Measurements from ENCODE around the gene COMMD7.
A peak's percentile ranks its signal among the peaks of the same experiment; 100 is the strongest.
"Not testable (repeated sequence)": the region's sequence is repeated elsewhere in the genome, so short reads cannot be mapped to it uniquely, and the experiment has no call there.

The COMMD7 gene

DNA sequence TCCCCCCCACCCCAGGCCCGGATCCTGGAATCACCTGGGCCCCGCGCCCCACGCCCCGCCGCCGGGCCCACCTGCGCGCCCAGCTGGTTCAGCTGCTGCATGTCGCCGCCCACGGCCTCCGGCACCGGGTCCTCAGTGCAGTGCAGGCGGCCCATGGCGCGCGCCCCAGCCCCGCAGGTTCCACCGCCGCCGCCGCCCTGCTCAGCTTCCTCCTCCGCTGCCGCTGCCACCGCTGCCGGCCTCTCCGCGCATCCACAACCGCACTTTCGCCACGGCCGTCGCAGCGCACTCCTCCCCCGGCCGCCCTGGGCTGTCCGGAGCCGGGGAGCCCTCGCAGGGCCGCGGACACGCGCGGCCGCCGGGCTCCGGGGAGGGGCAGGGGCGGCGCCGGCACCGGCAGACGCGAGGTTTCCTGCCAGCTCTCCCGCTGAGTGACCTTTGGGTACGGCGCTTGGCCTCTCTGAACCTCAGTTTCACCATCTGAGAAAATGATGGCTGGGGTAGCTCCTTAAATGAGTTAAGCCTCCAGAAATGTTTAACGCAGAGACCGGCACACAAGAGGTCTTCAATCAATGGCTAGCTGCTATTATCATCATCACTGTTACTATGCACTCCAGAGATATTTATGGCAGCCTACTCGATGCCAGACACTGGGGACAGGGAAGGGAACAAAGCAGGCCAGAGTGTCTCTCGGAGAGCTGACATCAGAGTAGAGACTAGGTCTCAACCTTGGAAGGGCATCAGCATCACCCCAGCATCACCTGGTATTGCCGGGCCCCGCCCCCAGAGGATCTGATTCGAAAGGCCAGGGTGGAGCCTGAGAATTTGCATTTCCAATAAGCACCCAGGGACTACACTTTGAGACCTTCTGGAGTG lies at the start of gene COMMD7:
Gene COMMD7 (minus strand): TSS at position 231 of the 876 bp plus-strand sequence. CDS start 76 bp downstream, at position 155.
- no peak for DNase-seq

DNA sequence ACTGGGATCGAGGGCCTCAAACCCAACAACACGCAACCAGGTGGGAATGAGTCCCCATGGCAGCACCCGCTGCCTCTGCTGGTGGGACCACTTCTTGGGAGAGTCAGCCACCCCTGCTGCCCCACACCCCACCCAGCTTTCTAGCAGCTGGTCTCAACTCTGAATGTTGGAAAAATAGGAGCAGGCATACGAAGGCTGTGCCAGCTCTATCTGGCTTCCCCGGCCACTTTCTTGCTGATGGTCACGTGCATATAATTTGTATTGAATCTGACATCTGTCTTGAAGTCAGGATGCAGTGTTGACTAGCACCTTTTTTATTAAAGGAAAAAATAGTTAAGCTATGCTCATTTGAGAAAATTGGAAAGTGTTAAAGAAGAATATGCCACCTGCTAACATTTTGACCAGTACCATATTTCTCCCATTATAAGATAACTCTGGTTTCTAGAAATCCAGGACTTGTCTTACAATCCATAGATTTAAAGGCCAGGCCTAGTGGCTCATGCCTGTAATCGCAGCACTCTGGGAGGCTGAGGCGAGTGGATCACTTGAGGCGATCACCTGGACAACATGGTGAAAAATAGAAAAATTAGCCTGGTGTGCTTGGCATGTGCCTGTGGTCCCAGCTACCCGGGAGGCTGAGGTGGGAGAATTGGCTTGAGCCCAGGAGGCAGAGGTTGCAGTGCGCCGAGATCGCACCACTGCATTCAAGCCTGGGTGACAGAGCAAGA lies 49.6 kb upstream of the COMMD7 start:
- DNase-seq, result peak; percentile 4

DNA sequence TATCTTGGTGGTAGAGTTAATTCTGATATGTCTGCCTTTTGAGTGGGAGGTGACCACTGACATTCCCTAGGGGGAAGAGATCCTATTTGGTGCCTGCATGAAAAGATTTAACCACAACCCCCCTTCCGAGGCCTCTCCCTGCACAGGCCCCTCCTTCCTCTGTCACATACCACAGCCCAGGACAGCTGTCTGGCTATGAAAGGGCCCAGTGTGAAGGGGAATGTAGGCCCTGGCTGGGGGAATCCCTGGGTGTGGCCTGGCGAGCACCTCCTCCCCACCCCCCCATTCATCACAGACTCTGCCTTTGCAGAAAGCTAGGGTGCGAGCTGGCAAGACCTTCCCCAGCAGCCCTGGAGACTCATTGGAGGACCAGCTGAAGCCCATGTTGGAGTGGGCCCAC lies 49.0 kb upstream of the COMMD7 start:
- DNase-seq, result no peak

DNA sequence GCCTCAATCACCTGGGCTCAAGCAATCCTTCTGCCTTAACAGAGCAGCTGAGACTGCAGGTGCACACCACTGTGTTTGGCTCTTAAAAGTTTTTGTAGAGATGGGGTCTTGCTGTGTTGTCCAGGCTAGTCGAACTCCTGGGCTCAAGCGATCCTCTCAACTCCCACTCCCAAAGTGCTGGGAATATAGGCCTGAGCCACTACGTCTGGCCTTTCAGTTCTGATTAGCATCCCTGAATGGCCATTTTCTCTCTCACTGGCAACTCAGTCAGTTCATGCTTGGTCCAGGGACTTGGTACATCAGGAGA lies 47.4 kb upstream of the COMMD7 start:
- no peak for DNase-seq

DNA sequence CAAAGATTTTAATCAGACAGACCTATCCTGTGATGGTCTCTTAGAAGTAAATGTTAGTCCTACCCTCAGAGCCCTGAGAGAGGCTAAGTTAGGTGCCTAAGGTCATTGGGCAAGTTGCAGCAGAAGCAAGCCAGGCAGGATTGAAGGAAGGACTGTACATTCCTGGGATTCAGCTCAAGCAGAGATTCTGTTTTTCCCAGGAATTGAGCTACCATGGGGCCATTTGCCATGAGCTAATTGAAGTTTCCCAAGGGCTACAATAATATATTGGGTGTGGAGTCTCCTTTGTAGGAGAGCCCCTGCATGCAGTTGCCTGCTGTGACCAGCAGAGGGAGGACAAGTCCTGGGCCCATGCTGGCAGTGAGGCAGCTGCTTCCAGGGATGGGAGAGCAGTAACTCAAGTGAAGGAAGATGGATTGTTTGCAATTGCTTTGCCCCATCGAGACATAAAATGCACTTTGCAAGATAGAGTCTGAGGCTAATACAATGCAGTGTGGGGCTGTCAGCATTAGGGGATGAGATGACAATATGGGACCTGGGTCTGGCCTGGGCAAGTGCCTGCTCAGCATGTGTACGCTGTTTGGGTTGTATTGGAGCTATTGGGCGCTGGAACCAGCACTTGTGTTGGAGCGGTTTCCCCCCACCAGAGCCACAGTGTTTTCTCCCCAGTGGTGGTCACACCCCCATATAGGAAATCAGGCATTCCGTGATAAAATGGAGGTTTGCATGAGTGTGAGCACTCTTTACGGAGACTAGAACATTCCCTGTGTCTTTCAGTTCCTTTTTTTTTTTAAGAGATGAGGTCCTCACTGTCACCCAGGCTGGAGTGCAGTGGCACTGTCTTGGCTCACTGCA lies 46.9 kb upstream of the COMMD7 start:
- DNase-seq, result peak; percentile 45

DNA sequence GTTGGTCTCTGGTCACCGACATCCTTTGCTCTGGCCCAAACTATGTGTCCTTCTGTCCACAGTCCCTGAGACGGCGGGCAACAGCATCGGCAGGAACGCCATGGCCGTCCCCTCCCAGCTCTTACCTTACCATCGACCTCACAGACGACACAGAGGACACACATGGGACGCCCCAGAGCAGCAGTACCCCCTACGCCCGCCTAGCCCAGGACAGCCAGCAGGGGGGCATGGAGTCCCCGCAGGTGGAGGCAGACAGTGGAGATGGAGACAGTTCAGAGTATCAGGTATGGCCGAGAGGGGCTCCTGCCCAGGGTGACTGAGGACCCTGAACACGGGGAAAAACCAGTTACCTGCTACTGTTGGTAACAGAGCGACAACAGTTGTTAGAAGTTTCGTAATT lies 43.9 kb upstream of the COMMD7 start:
- no peak for DNase-seq

DNA sequence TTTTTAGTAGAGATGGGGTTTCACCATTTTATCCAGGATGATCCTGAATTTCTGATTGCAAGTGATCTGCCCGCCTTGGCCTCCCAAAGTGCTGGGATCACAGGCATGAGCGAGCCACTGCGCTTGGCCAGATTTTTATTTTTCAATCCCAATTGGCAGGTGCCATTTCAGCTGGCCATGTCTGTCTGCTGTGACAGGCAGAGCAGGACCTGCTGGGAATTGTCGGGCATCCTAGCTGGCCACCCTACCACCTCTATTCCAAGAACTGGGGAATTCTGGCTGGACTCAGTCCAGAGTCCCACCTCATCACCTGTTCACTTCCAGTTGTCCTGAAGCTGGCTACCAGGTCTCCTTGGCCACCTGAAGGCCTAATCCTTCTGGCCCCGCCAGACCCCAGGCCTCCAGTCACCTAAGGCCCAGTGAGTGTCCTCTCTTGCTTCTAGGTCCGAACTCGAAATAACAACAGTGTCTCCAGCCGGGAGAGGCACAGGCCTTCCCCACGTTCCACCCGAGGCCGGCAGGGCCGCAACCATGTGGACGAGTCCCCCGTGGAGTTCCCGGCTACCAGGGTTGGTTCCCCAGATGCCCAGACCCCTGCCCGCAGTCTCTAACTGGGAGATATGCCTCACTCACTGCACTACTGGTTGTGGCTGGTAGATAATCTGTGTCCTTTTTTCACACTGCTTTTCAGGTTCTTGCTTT lies 42.9 kb upstream of the COMMD7 start:
- DNase-seq, result no peak

DNA sequence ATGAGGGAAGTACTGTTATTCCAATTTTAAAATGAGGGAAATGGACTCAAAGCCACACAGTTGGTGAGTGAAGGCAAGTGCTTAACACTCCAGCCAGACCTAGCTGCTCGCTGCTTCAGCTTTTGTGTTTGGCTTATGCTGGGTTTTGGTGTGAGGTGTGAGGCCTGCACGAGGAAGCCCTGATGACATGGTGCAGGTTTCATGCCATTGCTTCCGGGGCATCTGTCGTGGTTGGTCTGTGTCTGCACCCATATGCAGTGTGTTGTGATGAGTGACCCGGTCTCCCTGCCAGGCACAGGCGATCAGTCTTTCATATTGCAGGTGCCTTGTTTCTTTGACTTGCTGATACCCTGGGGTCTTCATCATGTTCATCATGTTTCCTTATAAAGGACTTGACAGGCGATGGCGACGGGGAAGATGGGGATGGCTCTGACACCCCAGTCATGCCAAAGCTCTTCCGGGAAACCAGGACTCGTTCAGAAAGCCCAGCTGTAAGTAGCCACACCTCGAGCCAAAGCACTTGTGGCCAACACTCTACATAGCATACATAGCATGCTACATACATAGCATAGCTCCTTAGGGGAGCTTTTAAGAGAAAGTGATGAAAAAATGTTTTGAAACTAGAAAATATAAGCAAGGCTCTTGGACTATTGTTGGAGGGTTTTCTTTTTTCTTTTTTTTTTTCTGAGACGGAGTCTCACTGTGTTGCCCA lies 41.3 kb upstream of the COMMD7 start:
- DNase-seq, result no peak

DNA sequence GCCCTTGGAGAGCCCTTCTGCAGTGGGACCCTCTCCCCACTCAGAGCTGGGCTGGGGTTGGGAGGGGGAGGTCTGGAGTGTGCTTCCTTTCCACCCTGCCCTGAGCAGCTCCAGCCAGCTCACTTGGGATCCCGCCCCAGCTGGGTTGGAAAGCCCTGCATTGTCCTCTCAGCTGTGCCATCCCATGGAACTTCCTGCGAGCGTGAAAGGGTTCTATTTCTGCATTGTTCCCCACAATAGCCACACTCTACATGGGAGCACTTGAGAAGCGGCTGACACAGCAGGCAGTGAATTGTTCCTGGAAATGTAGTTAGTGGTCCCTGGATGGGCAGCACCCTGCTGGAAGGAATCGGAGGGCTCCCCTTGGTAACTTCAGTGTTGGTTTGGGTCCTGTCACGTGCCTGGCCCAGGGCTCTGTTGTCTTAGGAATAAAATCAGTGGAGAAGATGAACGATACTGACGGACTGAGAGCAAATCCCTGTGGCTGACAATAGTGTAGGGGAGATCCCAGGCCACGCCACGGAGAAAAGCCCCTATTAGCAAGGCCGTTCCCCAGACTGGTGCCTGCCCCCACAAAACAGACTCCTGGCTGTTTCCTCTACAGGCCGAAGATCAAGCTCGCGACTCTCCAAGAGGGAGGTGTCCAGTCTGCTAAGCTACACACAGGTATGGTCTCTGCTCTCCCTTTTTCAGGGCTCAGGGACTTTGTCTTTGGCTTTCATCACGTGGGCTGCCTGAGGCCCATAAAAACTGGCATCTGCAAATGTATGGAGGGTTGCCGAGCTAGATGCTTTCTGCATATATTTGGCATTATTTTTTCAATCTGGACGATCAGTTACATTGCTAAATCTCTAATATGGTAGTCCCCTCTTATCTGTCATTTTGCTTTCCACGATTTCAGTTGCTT lies 37.7 kb upstream of the COMMD7 start:
- DNase-seq, result no peak

DNA sequence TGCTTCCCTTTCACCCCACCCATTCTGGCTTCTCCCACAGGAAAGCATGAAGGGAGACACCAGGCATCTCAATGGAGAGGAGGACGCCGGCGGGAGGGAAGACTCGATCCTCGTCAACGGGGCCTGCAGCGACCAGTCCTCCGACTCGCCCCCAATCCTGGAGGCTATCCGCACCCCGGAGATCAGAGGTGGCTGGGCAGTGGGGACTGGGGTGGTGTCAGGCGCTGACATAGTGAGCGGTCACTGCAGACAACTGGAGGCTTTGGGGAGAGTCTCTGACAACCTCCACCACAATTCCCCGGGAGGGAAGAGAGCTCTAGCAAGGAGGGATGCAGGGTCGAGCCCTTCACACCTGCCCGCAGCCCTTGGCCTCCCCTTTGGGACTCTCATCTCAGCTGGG lies 37.0 kb upstream of the COMMD7 start:
- no peak for DNase-seq

DNA sequence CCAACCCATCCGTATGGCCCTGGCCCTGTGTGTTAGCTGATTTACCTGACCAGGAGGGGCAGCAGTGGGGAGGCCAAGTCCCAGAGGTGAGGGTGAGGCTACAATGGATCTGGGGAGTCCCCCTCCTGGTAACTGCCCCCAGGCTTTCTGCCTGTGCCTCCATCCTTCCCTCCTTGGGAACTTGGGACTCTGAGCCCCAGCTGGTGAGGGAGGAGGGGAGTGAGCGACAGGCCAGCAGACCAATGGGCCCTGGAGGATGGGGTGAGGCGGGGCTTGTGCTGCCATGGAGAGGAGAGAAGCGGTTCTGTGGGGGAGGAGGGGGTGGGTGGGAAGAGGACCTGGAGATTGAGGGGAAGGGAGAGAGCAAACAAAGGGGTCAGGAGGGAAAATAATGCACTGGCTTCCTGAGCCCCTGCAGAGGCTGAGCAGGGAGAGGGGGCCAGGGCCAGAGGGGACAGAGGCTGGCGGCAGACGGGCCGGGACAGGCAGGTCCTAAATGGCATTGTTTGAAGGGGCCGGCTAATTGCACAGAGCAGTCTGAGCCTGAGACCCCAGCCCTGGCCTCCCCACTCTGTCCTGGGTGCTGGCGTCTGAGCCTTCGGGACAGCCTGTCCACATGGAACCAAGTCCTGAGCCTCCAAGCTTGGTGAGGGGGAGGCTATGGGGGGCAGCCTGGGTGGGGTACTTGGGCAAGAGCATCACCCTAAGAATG lies 36.4 kb upstream of the COMMD7 start:
- no peak for DNase-seq

DNA sequence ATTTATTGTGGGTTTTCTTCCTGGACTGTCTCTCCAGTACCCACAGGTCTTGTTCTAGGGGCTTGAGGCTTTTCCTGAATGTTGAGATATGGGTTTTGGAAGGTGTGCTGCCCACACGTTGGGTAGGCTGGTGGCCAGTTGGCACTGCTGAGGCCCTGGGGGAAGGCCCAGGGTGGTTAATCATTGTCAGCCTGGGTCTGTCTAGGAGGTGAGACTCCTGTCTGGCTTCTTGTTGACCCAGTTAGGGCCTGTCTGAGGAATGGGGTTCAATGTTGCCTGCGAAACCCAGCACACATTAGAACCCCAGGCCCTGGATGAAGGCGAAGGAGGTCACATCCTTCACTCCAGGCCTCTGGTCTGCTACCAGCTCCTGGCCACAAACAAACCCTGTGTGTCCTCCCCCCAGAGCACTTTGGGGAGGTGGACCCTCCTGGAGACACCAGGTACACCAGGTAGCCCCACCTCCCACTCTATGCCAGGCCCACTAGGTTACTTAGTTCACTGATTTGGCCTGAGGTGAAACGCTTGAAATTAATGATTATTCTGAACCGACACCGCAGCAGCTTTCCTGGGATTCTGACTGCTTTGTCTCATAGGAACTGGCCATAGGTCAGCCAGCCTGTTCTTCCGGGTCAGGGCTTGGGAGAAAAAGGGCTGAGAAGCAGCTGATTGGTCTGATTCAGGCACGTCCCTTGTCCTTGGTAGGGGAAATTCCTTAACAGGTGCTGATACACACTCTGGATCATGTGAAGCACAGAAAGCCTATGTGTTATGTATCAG lies 34.1 kb upstream of the COMMD7 start:
- DNase-seq, result no peak

DNA sequence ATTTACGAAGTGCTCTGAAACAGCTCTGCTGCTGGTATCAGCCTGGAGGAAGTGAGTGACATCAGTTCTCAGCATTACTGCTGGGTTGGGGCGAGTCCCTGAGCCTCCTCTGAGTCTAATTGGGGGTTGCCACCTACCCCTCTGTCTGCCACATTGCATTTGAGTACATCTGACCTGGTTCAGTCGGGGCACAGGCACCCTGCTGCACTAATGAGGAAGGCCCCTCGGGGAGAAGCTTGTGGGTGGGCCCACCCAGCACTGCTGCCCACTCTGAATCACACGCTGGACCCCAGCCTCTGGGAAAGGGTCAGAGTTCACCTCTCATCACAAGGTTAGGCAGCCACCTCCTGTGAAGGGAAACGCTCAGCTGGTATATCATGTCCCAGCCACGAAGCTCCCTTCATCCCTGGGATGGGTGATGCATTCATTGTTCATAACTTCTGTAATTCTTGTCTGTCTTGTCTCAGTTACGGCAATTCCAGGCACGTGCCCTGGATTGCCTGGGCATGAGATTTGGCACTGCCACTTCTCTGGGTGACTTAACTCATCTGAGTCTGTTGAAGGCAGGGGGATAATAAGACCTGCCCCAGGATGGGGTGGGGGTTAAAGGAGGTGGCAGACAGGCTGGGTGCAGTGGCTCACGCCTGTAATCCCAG lies 32.2 kb upstream of the COMMD7 start:
- DNase-seq, result no peak

DNA sequence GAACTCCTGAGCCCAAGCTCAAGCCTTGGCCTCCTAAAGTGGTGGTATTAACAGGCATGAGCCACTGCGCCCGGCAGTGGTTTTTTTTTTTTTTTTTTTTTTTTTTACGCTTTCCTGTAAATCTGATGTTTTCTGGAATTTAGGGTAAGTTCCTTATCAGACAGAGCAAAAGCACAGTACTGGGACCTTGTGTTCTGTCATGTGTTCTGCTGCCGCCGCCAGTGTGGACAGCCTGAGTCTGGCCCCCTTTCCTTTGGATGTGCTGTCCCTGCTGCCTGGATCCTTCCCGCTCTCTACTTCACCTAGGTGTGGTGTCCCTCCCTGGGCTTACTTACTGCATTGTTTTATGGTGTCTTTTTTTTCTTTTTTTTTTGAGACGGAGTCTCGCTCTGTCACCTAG lies 30.6 kb upstream of the COMMD7 start:
- no peak for DNase-seq

DNA sequence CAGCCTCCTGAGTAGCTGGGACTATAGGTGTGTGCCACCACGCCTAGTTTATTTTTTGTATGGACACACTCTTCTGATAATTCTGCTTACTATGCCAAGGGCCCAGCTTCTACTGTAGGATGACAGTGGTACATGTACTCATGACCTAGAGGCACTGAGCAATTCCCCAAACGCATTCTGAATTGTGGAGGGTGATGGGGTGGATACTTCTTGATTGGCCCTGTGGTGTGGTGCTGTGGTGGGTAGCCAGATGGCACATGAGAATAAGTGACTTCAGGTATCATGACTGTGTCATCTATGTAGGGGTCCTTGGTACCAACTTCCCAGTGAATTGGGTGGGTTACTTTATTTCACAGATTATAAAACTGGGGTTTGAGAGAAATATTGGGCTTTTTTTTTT lies 30.0 kb upstream of the COMMD7 start:
- DNase-seq, result no peak

DNA sequence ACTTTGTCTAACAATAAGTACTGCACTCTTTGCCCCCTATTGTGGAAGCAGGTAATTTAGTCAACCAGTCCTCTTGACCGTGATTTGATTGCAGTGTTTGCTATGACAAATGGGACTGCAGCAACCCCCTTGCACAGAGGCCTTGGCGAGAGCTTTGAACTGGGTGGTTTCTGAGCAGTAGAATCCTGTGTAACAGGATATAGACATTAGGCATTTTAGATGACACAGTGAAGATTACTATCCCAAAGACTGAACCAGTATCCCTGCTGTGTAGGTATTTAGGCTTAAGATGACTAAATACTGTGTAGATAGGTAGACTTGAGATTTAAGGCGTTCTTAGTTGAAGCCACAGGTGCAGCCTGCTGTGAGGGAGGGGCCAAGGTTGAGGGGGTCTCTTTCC lies 28.8 kb upstream of the COMMD7 start:
- no peak for DNase-seq

DNA sequence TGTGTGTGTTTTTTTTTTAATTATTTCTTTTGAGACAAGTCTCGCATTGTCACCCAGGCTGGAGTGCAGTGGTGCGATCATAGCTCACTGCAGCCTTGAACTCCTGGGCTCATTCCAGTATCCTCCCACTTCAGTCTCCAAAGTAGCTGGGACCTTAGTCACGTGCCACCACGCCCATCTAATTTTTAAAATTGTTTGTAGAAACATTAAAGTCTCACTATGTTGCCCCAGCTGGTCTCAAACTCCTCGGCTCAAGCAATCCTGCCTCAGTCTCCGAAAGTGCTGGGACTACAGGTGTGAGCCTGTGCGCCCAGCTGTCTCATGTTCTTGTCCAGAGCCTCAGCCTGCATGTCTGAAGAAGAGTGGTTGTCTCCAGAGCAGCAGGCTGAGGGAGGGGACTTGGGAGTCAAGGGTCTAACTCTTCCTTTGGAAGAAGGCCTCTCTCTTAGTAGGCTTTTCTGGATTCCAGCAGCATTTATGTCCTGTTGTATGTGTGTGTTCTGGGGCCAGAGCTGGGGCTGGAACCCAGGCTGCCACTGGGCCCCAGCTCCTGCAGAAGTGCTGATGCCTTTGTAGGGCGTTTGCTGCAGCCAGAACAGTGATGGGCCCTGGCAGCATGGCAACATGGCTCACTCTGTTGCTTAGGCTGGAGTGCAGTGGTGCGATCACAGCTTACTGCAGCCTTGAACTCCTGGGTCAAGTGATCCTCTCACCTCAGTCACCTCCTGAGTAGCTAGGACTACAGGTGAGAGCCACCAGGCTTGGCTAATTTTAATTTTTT lies 24.3 kb upstream of the COMMD7 start:
- no peak for DNase-seq

DNA sequence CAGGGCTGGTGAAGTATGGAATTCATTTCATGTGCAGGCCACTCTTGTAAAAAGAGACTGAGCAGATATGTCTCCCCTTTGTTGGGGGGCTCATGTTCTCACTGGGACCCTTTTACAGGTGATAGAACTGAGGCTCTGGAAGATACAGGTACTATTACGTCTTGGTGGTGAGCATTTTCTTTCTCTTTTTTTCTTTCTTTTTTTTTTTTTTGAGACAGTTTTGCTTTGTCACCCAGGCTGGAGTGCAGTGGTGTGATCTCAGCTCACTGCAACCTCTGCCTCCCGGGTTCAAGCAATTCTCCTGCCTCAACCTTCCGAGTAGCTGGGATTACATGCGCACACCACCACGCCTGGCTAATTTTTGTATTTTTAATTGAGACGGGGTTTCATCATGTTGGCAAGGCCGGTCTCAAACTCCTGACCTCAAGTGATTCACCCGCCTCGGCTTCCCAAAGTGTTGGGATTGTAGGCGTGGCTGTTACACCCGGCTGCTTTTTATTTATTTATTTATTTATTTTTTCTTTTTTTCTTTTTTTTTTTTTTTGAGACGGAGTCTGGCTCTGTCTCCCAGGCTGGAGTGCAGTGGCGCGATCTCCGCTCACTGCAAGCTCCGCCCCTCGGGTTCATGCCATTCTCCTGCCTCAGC lies 22.1 kb upstream of the COMMD7 start:
- not testable (repeated sequence) for DNase-seq
